ENCODE results near the gene CCL18. TPM values are rescaled to one million over a fixed set of nuclear protein-coding genes. Genes with fewer than 3 reads are reported as not detected.
"Not testable (repeated sequence)": the region's sequence is repeated elsewhere in the genome, so short reads cannot be mapped to it uniquely, and the experiment has no call there.

CCL18 gene
- total and polyA plus RNA-seq, 2 donors (not counting 1 experiment from before 2014, with no cell fraction given): not detected

- Mint-ChIP-seq H3K4me1 (peaks cover 55% of the 10 kb centered on the region), H3K27ac (peak overlapping the region; percentile 69), H3K27me3 (peaks cover 24% of the 10 kb centered on the region), H3K4me3 (peak overlapping the region; percentile 75)
- DNase-seq; H3K27me3 ChIP-seq (replicated peaks in 1 of 4; ENCODE audit: control extremely low read depth in 1 of 4, control insufficient read depth in 3 of 4, insufficient read depth in 4 of 4, low read length in 3 of 4); intact Hi-C loops (cut with micrococcal nuclease); POLR2A ChIA-PET; H3K79me2 ChIP-seq (ENCODE audit: control insufficient read depth, insufficient read depth, low read length); H3K9me3 ChIP-seq (ENCODE audit: control extremely low read depth in 1 of 3, control insufficient read depth in 2 of 3, insufficient read depth in 1 of 3, low read length in 2 of 3); H2AFZ ChIP-seq (ENCODE audit: insufficient read depth, low read depth, low read length, poor library complexity, severe bottlenecking); H3K9me3 Mint-ChIP-seq (ENCODE audit: insufficient read depth); H3K36me3 ChIP-seq (replicated peaks in 1 of 2; ENCODE audit: control extremely low read depth in 1 of 2, control insufficient read depth in 1 of 2, extremely low read depth in 1 of 2, insufficient read depth in 2 of 2, low read length in 1 of 2); H4K20me1 ChIP-seq (ENCODE audit: control insufficient read depth, insufficient read depth, low read length, poor library complexity, severe bottlenecking); ATAC-seq (ENCODE audit: low read depth); H3K9ac ChIP-seq (ENCODE audit: low read length): not testable (repeated sequence)
- CTCF ChIA-PET: interaction anchor here (3.3 kb wide), 2 partner anchors 45 to 128 kb away, joined by 11 to 18 read pairs; no protein-coding TSS in a partner anchor
- Histone ChIP-seq H3K27ac (ENCODE audit: low read length in 2 of 2) (peak overlapping the region in 1 of 2 donors; percentile 24), H3K4me3 (ENCODE audit: control extremely low read depth in 1 of 5, extremely low read depth in 1 of 5, insufficient read depth in 1 of 5, low read depth in 2 of 5, low read length in 4 of 5) (peak overlapping the region in 2 of 5 experiments; percentile 20 to 26), H3K4me1 (ENCODE audit: control insufficient read depth in 2 of 2, insufficient read depth in 2 of 2, low read length in 2 of 2) (peaks cover 43 to 52% of the 10 kb centered on the region in 2 donors), H3K4me2 (replicated peaks; ENCODE audit: low read depth, low read length, poor library complexity, severe bottlenecking) (peak overlapping the region; percentile 48)
- WGBS (ENCODE audit: insufficient coverage): no CpG with 5 or more reads among the region's 7 CpGs
Observed at GRCh38 chr17:36104246-36104645, 40.2 kb downstream of the CCL18 start.

- TF ChIP-seq, protein P1, sequence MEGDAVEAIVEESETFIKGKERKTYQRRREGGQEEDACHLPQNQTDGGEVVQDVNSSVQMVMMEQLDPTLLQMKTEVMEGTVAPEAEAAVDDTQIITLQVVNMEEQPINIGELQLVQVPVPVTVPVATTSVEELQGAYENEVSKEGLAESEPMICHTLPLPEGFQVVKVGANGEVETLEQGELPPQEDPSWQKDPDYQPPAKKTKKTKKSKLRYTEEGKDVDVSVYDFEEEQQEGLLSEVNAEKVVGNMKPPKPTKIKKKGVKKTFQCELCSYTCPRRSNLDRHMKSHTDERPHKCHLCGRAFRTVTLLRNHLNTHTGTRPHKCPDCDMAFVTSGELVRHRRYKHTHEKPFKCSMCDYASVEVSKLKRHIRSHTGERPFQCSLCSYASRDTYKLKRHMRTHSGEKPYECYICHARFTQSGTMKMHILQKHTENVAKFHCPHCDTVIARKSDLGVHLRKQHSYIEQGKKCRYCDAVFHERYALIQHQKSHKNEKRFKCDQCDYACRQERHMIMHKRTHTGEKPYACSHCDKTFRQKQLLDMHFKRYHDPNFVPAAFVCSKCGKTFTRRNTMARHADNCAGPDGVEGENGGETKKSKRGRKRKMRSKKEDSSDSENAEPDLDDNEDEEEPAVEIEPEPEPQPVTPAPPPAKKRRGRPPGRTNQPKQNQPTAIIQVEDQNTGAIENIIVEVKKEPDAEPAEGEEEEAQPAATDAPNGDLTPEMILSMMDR (IDR thresholded peaks at IDR 0.05): no peak
- TF ChIP-seq EZH2 (IDR thresholded peaks at IDR 0.05; ENCODE audit: borderline replicate concordance, insufficient read depth, low read depth, low read length, poor library complexity, severe bottlenecking): no peak
- Histone ChIP-seq H3K4me2 (replicated peaks; ENCODE audit: low read depth, low read length, poor library complexity, severe bottlenecking) (peak overlapping the region; percentile 48), H3K4me1 (ENCODE audit: control insufficient read depth in 2 of 2, insufficient read depth in 2 of 2, low read length in 2 of 2) (peaks cover 38 to 47% of the 10 kb centered on the region in 2 donors)
Observed at GRCh38 chr17:36104701-36105181, 40.7 kb downstream of the CCL18 start.

More at GRCh38 chr17:36104701-36105181, 40.7 kb downstream of the CCL18 start:
- DNase-seq: no peak
- H4K20me1 ChIP-seq (ENCODE audit: control insufficient read depth, insufficient read depth, low read length, poor library complexity, severe bottlenecking): no peaks in the 10 kb centered on the region
- H3K4me1 Mint-ChIP-seq: peaks cover 50% of the 10 kb centered on the region
- ChIA-PET CTCF (interaction anchor here (3.3 kb wide), 2 partner anchors 44 to 129 kb away, joined by 11 to 18 read pairs; no protein-coding TSS in a partner anchor), POLR2A (no interaction called here)
- peaks cover 0 to 9% (median 0%) of the 10 kb centered on the region in 4 experiments for H3K27me3 ChIP-seq (replicated peaks in 1 of 4; ENCODE audit: control extremely low read depth in 1 of 4, control insufficient read depth in 3 of 4, insufficient read depth in 4 of 4, low read length in 3 of 4)
- H3K9me3 Mint-ChIP-seq (ENCODE audit: insufficient read depth): no peaks in the 10 kb centered on the region
- H3K79me2 ChIP-seq (ENCODE audit: control insufficient read depth, insufficient read depth, low read length): no peaks in the 10 kb centered on the region
- ATAC-seq (ENCODE audit: low read depth): no peak
- H3K4me3 Mint-ChIP-seq: peak overlapping the region; percentile 75
- H2AFZ ChIP-seq (ENCODE audit: insufficient read depth, low read depth, low read length, poor library complexity, severe bottlenecking): no peak overlapping the region
- H3K36me3 ChIP-seq (replicated peaks in 1 of 2; ENCODE audit: control extremely low read depth in 1 of 2, control insufficient read depth in 1 of 2, extremely low read depth in 1 of 2, insufficient read depth in 2 of 2, low read length in 1 of 2): no peaks in the 10 kb centered on the region
- intact Hi-C loops (cut with micrococcal nuclease): no loop called here
- H3K27me3 Mint-ChIP-seq: peaks cover 21% of the 10 kb centered on the region
- whole genome bisulfite sequencing (ENCODE audit: insufficient coverage): 20% methylated on average over 4 of the region's 4 CpGs
- no peak overlapping the region for H3K9ac ChIP-seq (ENCODE audit: low read length)
- peak overlapping the region; percentile 69 for H3K27ac Mint-ChIP-seq
- H3K27ac ChIP-seq (ENCODE audit: low read length in 2 of 2): peak overlapping the region in 1 of 2 donors; percentile 24
- H3K9me3 ChIP-seq (ENCODE audit: control extremely low read depth in 1 of 3, control insufficient read depth in 2 of 3, insufficient read depth in 1 of 3, low read length in 2 of 3): no peaks in the 10 kb centered on the region
- peak overlapping the region in 2 of 5 experiments; percentile 20 to 26 for H3K4me3 ChIP-seq (ENCODE audit: control extremely low read depth in 1 of 5, extremely low read depth in 1 of 5, insufficient read depth in 1 of 5, low read depth in 2 of 5, low read length in 4 of 5)

Data from B cell (primary cell).